H9 (cell line): ENCODE measurements around the gene SLC4A3. TPM values are rescaled to one million over a fixed set of nuclear protein-coding genes. Genes with fewer than 3 reads are reported as not detected.

Experiments used
- DNase-seq: peaks from one replicate; pipeline ENCODE4 v3.0.0-alpha.2; 2017
- H2AFZ ChIP-seq: one replicate; pipeline ENCODE4 v1.6.1; 2013; ENCODE audit warnings: mild to moderate bottlenecking, low read length, control low read depth, moderate library complexity
- H2AK5ac ChIP-seq: 2 replicates; pipeline ENCODE4 v1.6.1; 2013; ENCODE audit warnings: low read length, control low read depth, mixed read lengths; ENCODE audit not compliant: insufficient read length
- H2BK120ac ChIP-seq: one replicate; pipeline ENCODE4 v1.6.1; 2013; ENCODE audit warnings: low read depth, mild to moderate bottlenecking, low read length, control low read depth, inconsistent platforms; ENCODE audit not compliant: poor library complexity, severe bottlenecking
- H2BK12ac ChIP-seq: 2 replicates; pipeline ENCODE4 v1.6.1; 2013; ENCODE audit warnings: low read length, control low read depth, mixed read lengths, low read depth; ENCODE audit not compliant: insufficient read length
- H2BK15ac ChIP-seq: 2 replicates; pipeline ENCODE4 v1.6.1; 2013; ENCODE audit warnings: low read depth, low read length, control low read depth
- H2BK20ac ChIP-seq: one replicate; pipeline ENCODE4 v1.6.1; 2013; ENCODE audit warnings: low read depth, mild to moderate bottlenecking, low read length, control low read depth, inconsistent platforms; ENCODE audit not compliant: poor library complexity, severe bottlenecking
- H2BK5ac ChIP-seq: 2 replicates; pipeline ENCODE4 v1.6.1; 2013; ENCODE audit warnings: low read length, control low read depth, mixed read lengths; ENCODE audit not compliant: insufficient read length
- H3K14ac ChIP-seq: 2 replicates; pipeline ENCODE4 v1.6.1; 2013; ENCODE audit warnings: low read length, control low read depth; ENCODE audit not compliant: insufficient read depth
- H3K18ac ChIP-seq: 2 replicates; pipeline ENCODE4 v1.6.1; 2013; ENCODE audit warnings: low read depth, mild to moderate bottlenecking, mixed read lengths, low read length, control low read depth; ENCODE audit not compliant: insufficient read length
- H3K23ac ChIP-seq: 2 replicates; pipeline ENCODE4 v1.6.1; 2013; ENCODE audit warnings: low read length, control low read depth, mixed read lengths, low read depth; ENCODE audit not compliant: insufficient read length
- H3K23me2 ChIP-seq: 2 replicates; pipeline ENCODE4 v1.6.1; 2013; ENCODE audit warnings: low read depth, mild to moderate bottlenecking, mixed read lengths, low read length, control low read depth; ENCODE audit not compliant: insufficient read length, poor library complexity, severe bottlenecking
- H3K27ac ChIP-seq: 2 replicates; pipeline ENCODE4 v1.5.1; 2013; ENCODE audit warnings: low read length, control low read depth, mixed read lengths, low read depth; ENCODE audit not compliant: insufficient read length
- H3K27me3 ChIP-seq: 2 replicates; pipeline ENCODE4 v1.6.1; 2013; ENCODE audit warnings: low read length, control low read depth, inconsistent platforms; ENCODE audit not compliant: insufficient read depth
- H3K4ac ChIP-seq: 2 replicates; pipeline ENCODE4 v1.6.1; 2013; ENCODE audit warnings: low read depth, mild to moderate bottlenecking, control low read depth, inconsistent platforms, low read length, moderate library complexity
- H3K4me1 ChIP-seq: 2 replicates; pipeline ENCODE4 v1.6.1; 2013; ENCODE audit warnings: low read length, control low read depth, inconsistent platforms; ENCODE audit not compliant: insufficient read depth
- H3K4me2 ChIP-seq: 2 replicates; pipeline ENCODE4 v1.6.1; 2013; ENCODE audit warnings: low read length, control low read depth, mixed read lengths; ENCODE audit not compliant: insufficient read length, insufficient read depth
- H3K56ac ChIP-seq: 2 replicates; pipeline ENCODE4 v1.6.1; 2013; ENCODE audit warnings: low read depth, mild to moderate bottlenecking, mixed read lengths, low read length, control low read depth; ENCODE audit not compliant: insufficient read length
- H3K79me1 ChIP-seq: 2 replicates; pipeline ENCODE4 v1.6.1; 2013; ENCODE audit warnings: low read depth, mild to moderate bottlenecking, moderate library complexity, low read length, control low read depth, inconsistent platforms; ENCODE audit not compliant: insufficient read depth, poor library complexity, severe bottlenecking
- H3K79me2 ChIP-seq: 2 replicates; pipeline ENCODE4 v1.6.1; 2013; ENCODE audit warnings: low read length, control low read depth, inconsistent platforms; ENCODE audit not compliant: insufficient read depth
- H3K9ac ChIP-seq: 2 replicates; pipeline ENCODE4 v1.6.1; 2013; ENCODE audit warnings: low read length, control low read depth, mixed read lengths; ENCODE audit not compliant: insufficient read length; ENCODE audit errors: extremely low read depth
- H3K9me3 ChIP-seq: one replicate; pipeline ENCODE4 v1.6.1; 2013; ENCODE audit warnings: low read depth, low read length, inconsistent platforms; ENCODE audit not compliant: control insufficient read depth
- H3T11ph ChIP-seq: one replicate; pipeline ENCODE4 v1.6.1; 2013; ENCODE audit warnings: mild to moderate bottlenecking, low read length, control low read depth, inconsistent platforms
- H4K20me1 ChIP-seq: one replicate; pipeline ENCODE4 v1.6.1; 2013; ENCODE audit not compliant: control insufficient read depth, insufficient read length, insufficient read depth
- H4K5ac ChIP-seq: 2 replicates; pipeline ENCODE4 v1.6.1; 2013; ENCODE audit warnings: low read depth, mild to moderate bottlenecking, mixed read lengths, low read length, control low read depth; ENCODE audit not compliant: insufficient read length
- H4K8ac ChIP-seq: replicated peaks from 2 replicates; pipeline ENCODE4 v1.6.1; 2013; ENCODE audit warnings: low read length, control low read depth, mixed read lengths, low read depth; ENCODE audit not compliant: insufficient read length
- H4K91ac ChIP-seq: 2 replicates; pipeline ENCODE4 v1.6.1; 2013; ENCODE audit warnings: low read depth, mild to moderate bottlenecking, moderate library complexity, mixed read lengths, low read length, control low read depth; ENCODE audit not compliant: insufficient read length
- H3K27ac Mint-ChIP-seq, 3 experiments: 2 replicates in 2 of 3; 3 replicates in 1 of 3; pipeline ENCODE4 v1.8.0; 2020 to 2021; ENCODE audit warnings: mixed read lengths in 3 of 3, mild to moderate bottlenecking in 1 of 3, moderate library complexity in 1 of 3
- H3K27me3 Mint-ChIP-seq: 2 replicates; pipeline ENCODE4 v1.8.0; 2021; ENCODE audit warnings: low read depth, mild to moderate bottlenecking, moderate library complexity, mixed read lengths
- H3K36me3 Mint-ChIP-seq, 3 experiments: 2 replicates in 2 of 3; 3 replicates in 1 of 3; pipeline ENCODE4 v1.8.0; 2020 to 2021; ENCODE audit warnings: low read depth in 3 of 3, mixed read lengths in 3 of 3; ENCODE audit not compliant: insufficient read depth in 1 of 3
- H3K4me1 Mint-ChIP-seq, 2 experiments: 2 replicates each; pipeline ENCODE4 v1.8.0; 2020; ENCODE audit warnings: mixed read lengths in 2 of 2
- H3K4me3 Mint-ChIP-seq, 2 experiments: 2 replicates in 1 of 2; 3 replicates in 1 of 2; pipeline ENCODE4 v1.8.0; 2020 to 2021; ENCODE audit warnings: mild to moderate bottlenecking in 2 of 2, mixed read lengths in 2 of 2, moderate library complexity in 1 of 2
- H3K9me3 Mint-ChIP-seq, 2 experiments: 2 replicates in 1 of 2; 3 replicates in 1 of 2; pipeline ENCODE4 v1.8.0; 2020; ENCODE audit warnings: mild to moderate bottlenecking in 2 of 2, mixed read lengths in 2 of 2, moderate library complexity in 1 of 2
- WGBS: extraction: QIAGEN DNeasy Blood & Tissue Kit; methylation state at CpG from one replicate; pipeline ENCODE4 v1.1.7; 2013; ENCODE audit warnings: missing lambda C conversion rate, low lambda C conversion rate, mixed read lengths; ENCODE audit not compliant: insufficient read length; ENCODE audit errors: extremely low coverage; 5-methylcytosine and 5-hydroxymethylcytosine counted together
- total RNA-seq: library from RNA; stranded (reverse); gene quantifications from 2 replicates; pipeline ENCODE4 v1.2.1, GENCODE V29; 2021
- TF ChIP-seq, protein P1 (sequence below): fragments of 200-600 bp; sonication (generic); conservative IDR thresholded peaks from 3 replicates; pipeline ENCODE4 v1.8.0; 2021; ENCODE audit warnings: antibody characterized with exemption, mild to moderate bottlenecking

The SLC4A3 gene
- total RNA-seq, 1 experiment from 2014 or later, result 11.1 TPM

DNA sequence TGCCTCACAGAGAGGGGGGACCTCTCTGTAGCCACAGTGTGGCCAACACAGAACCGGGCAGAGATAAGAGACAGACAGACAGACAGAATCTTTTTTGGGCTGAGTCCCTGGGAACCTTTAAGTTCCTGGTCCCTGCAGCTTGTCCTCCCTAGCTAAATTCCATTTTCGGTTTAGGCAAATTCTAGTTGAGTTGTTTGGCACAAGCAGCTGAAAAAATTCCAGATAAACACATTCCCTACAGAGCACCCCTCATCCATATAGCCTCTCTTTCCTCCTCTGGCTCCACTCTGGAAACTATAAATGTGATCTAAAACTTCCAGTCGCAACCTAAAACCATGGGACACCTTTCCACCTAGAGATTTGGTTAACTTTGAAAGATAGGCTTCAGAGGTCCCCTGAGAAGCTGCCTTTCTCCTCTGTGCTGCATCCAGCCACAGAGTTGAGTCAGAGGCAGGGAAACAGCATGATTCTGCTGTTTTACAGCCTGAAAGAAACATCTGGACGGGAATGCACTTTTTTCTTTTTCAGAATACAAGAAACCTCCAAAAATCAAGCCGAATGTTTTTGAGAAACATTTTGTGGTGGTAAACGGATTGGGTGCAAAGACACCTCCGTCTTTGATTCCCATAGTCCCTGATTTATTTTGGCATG, 30.9 kb downstream of the SLC4A3 start:
- Histone ChIP-seq H2BK15ac (no peak overlapping the region), H2AK5ac (no peak overlapping the region), H2BK5ac (no peak overlapping the region), H3K27ac (no peak overlapping the region), H4K8ac (no peak overlapping the region), H2BK12ac (no peak overlapping the region), H3K9me3 (no peaks in the 10 kb centered on the region), H3K4me2 (no peak overlapping the region), H2AFZ (no peak overlapping the region), H3K9ac (no peak overlapping the region), H3K79me1 (no peaks in the 10 kb centered on the region), H4K91ac (no peak overlapping the region), H3K27me3 (no peaks in the 10 kb centered on the region), H2BK20ac (no peak overlapping the region), H4K5ac (no peak overlapping the region), H3K23me2 (no peaks in the 10 kb centered on the region), H3K4ac (no peak overlapping the region), H3K56ac (no peak overlapping the region), H4K20me1 (no peaks in the 10 kb centered on the region), H2BK120ac (no peak overlapping the region), H3T11ph (no peak overlapping the region), H3K23ac (no peak overlapping the region), H3K14ac (no peak overlapping the region), H3K4me1 (no peaks in the 10 kb centered on the region), H3K79me2 (no peaks in the 10 kb centered on the region), H3K18ac (no peak overlapping the region)
- no CpG with 5 or more reads among the region's 7 CpGs for WGBS
- Mint-ChIP-seq H3K9me3 (peaks cover 15 to 19% of the 10 kb centered on the region in 2 experiments), H3K4me3 (no peak overlapping the region), H3K36me3 (peaks cover 3 to 15% (median 13%) of the 10 kb centered on the region in 3 experiments; a peak in 6 of 7 replicates), H3K4me1 (peaks cover 11 to 16% of the 10 kb centered on the region in 2 experiments), H3K27me3 (no peaks in the 10 kb centered on the region), H3K27ac (no peak overlapping the region)
- no peak for DNase-seq
- TF ChIP-seq, protein P1, sequence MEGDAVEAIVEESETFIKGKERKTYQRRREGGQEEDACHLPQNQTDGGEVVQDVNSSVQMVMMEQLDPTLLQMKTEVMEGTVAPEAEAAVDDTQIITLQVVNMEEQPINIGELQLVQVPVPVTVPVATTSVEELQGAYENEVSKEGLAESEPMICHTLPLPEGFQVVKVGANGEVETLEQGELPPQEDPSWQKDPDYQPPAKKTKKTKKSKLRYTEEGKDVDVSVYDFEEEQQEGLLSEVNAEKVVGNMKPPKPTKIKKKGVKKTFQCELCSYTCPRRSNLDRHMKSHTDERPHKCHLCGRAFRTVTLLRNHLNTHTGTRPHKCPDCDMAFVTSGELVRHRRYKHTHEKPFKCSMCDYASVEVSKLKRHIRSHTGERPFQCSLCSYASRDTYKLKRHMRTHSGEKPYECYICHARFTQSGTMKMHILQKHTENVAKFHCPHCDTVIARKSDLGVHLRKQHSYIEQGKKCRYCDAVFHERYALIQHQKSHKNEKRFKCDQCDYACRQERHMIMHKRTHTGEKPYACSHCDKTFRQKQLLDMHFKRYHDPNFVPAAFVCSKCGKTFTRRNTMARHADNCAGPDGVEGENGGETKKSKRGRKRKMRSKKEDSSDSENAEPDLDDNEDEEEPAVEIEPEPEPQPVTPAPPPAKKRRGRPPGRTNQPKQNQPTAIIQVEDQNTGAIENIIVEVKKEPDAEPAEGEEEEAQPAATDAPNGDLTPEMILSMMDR, result no peak
